GM12878 (cell line): Measurements from ENCODE around the gene NARF.

Experiments used
- EGR1 ChIP-seq, 2 experiments: IDR thresholded peaks; 1 replicate in 1 of 2; 2 replicates in 1 of 2; pipeline ENCODE4 v1.6.1; 2011 to 2012; ENCODE audit warnings: low read depth in 2 of 2, low read length in 2 of 2, borderline replicate concordance in 1 of 2, mild to moderate bottlenecking in 1 of 2, moderate library complexity in 1 of 2
- IKZF1 ChIP-seq: fragments of 450-650 bp; conservative IDR thresholded peaks from 2 replicates; pipeline ENCODE4 v1.6.1; 2017; ENCODE audit warnings: antibody characterized with exemption, mild to moderate bottlenecking
- TF ChIP-seq, protein P1 (sequence below), 3 experiments: IDR thresholded peaks in 2 of 3; conservative IDR thresholded peaks in 1 of 3; 2 replicates each; pipeline ENCODE4 v1.5.1; 2011; ENCODE audit warnings: low read depth in 3 of 3, low read length in 3 of 3, mild to moderate bottlenecking in 3 of 3, control low read depth in 2 of 3, moderate library complexity in 2 of 3, inconsistent platforms in 1 of 3, mixed read lengths in 1 of 3; ENCODE audit not compliant: control insufficient read depth in 2 of 3, insufficient read depth in 1 of 3; ENCODE audit errors: extremely low read depth in 1 of 3
- TF ChIP-seq, protein P2 (sequence below): fragments of 450-650 bp; IDR thresholded peaks from 2 replicates; pipeline ENCODE4 v1.6.1; 2017; ENCODE audit warnings: mild to moderate bottlenecking, low read depth, inconsistent platforms; ENCODE audit not compliant: poor library complexity, severe bottlenecking

- TF ChIP-seq EGR1 (IDR thresholded peaks at IDR 0.05; ENCODE audit: borderline replicate concordance in 1 of 2, low read depth in 2 of 2, low read length in 2 of 2) (no peak), IKZF1 (no peak)
- TF ChIP-seq, protein P1, sequence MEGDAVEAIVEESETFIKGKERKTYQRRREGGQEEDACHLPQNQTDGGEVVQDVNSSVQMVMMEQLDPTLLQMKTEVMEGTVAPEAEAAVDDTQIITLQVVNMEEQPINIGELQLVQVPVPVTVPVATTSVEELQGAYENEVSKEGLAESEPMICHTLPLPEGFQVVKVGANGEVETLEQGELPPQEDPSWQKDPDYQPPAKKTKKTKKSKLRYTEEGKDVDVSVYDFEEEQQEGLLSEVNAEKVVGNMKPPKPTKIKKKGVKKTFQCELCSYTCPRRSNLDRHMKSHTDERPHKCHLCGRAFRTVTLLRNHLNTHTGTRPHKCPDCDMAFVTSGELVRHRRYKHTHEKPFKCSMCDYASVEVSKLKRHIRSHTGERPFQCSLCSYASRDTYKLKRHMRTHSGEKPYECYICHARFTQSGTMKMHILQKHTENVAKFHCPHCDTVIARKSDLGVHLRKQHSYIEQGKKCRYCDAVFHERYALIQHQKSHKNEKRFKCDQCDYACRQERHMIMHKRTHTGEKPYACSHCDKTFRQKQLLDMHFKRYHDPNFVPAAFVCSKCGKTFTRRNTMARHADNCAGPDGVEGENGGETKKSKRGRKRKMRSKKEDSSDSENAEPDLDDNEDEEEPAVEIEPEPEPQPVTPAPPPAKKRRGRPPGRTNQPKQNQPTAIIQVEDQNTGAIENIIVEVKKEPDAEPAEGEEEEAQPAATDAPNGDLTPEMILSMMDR (IDR thresholded peaks at IDR 0.05 in 2 of 3, conservative IDR thresholded peaks at IDR 0.05 in 1 of 3; ENCODE audit: control insufficient read depth in 2 of 3, extremely low read depth in 1 of 3, insufficient read depth in 1 of 3, low read depth in 3 of 3, low read length in 3 of 3): no peak
- TF ChIP-seq, protein P2, sequence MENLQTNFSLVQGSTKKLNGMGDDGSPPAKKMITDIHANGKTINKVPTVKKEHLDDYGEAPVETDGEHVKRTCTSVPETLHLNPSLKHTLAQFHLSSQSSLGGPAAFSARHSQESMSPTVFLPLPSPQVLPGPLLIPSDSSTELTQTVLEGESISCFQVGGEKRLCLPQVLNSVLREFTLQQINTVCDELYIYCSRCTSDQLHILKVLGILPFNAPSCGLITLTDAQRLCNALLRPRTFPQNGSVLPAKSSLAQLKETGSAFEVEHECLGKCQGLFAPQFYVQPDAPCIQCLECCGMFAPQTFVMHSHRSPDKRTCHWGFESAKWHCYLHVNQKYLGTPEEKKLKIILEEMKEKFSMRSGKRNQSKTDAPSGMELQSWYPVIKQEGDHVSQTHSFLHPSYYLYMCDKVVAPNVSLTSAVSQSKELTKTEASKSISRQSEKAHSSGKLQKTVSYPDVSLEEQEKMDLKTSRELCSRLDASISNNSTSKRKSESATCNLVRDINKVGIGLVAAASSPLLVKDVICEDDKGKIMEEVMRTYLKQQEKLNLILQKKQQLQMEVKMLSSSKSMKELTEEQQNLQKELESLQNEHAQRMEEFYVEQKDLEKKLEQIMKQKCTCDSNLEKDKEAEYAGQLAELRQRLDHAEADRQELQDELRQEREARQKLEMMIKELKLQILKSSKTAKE: no peak
These were observed 34.2 kb downstream of the NARF start for GRCh38 chr17:82492643-82493225.
